Endothelial cell of umbilical vein (primary cell): Measurements from ENCODE around the gene CPHXL2.

Experiments used
- EZH2 ChIP-seq: IDR thresholded peaks from 2 replicates; pipeline ENCODE4 v1.6.1; 2012; ENCODE audit warnings: borderline replicate concordance, low read depth, mild to moderate bottlenecking, moderate library complexity, low read length, inconsistent platforms; ENCODE audit not compliant: severe bottlenecking
- JUN ChIP-seq: IDR thresholded peaks from 2 replicates; pipeline ENCODE4 v1.6.1; 2011; ENCODE audit warnings: borderline replicate concordance, low read depth; ENCODE audit not compliant: insufficient read length, insufficient read depth
- MYC ChIP-seq: IDR thresholded peaks from one replicate; pipeline ENCODE4 v1.6.1; 2011; ENCODE audit warnings: mild to moderate bottlenecking, low read depth, low read length
- POLR2A ChIP-seq: IDR thresholded peaks from 2 replicates; pipeline ENCODE4 v1.6.1; 2012; ENCODE audit warnings: low read depth, mild to moderate bottlenecking, control low read depth, low read length
- POLR2AphosphoS5 ChIP-seq: IDR thresholded peaks from 2 replicates; pipeline ENCODE4 v1.6.1; 2012; ENCODE audit warnings: low read depth, mild to moderate bottlenecking, control low read depth, low read length, moderate library complexity; ENCODE audit not compliant: insufficient read depth
- TF ChIP-seq, protein P1 (sequence below), 2 donors: IDR thresholded peaks; 1 replicate in 1 of 2; 2 replicates in 1 of 2; pipeline ENCODE4 v1.5.1; 2011; ENCODE audit warnings: low read length in 2 of 2, mild to moderate bottlenecking in 2 of 2, moderate library complexity in 2 of 2, control low read depth in 1 of 2, inconsistent platforms in 1 of 2, low read depth in 1 of 2; ENCODE audit not compliant: insufficient read depth in 1 of 2; ENCODE audit errors: extremely low read depth in 1 of 2
- TF ChIP-seq, protein P2 (sequence below): IDR thresholded peaks from 2 replicates; pipeline ENCODE4 v1.6.1; 2011; ENCODE audit not compliant: insufficient read depth, insufficient read length

DNA sequence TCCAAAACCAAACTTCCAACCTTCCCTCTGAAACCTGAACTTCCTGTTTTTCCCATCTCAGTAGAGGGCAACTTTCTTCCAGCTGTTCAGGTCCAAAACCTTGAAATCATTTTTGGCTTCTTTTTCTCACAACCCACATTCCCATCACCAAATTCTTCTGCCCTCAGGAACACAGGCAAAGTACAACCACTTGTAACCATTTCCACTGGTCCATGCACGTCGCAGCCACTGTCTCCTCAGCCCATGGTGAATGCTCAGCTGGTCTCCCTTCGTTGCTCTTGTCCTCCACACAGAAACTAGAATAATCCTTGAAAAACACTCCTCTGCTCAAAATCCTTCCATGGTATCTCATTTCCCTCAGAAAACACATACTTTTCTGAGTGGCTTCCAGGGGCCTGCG is 50.0 kb downstream of the CPHXL2 start:
- no peak for TF ChIP-seq POLR2A
- TF ChIP-seq POLR2AphosphoS5 = no peak
- TF ChIP-seq, protein P1, sequence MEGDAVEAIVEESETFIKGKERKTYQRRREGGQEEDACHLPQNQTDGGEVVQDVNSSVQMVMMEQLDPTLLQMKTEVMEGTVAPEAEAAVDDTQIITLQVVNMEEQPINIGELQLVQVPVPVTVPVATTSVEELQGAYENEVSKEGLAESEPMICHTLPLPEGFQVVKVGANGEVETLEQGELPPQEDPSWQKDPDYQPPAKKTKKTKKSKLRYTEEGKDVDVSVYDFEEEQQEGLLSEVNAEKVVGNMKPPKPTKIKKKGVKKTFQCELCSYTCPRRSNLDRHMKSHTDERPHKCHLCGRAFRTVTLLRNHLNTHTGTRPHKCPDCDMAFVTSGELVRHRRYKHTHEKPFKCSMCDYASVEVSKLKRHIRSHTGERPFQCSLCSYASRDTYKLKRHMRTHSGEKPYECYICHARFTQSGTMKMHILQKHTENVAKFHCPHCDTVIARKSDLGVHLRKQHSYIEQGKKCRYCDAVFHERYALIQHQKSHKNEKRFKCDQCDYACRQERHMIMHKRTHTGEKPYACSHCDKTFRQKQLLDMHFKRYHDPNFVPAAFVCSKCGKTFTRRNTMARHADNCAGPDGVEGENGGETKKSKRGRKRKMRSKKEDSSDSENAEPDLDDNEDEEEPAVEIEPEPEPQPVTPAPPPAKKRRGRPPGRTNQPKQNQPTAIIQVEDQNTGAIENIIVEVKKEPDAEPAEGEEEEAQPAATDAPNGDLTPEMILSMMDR (IDR thresholded peaks at IDR 0.05; ENCODE audit: extremely low read depth in 1 of 2, insufficient read depth in 1 of 2, low read depth in 1 of 2, low read length in 2 of 2) = no peak
- no peak for TF ChIP-seq EZH2
- TF ChIP-seq MYC = no peak
- TF ChIP-seq, protein P2, sequence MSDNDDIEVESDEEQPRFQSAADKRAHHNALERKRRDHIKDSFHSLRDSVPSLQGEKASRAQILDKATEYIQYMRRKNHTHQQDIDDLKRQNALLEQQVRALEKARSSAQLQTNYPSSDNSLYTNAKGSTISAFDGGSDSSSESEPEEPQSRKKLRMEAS = no peak
- TF ChIP-seq JUN = no peak
